SU-DHL-6 (cell line): ENCODE measurements around the gene HMCN2.

Experiments used
- H2AFZ ChIP-seq: fragments of 200-600 bp; sonication (generic); 2 replicates; pipeline ENCODE4 v1.6.1; 2014; ENCODE audit warnings: low read depth, mild to moderate bottlenecking, moderate library complexity, mixed read lengths, antibody characterized with exemption, low read length; ENCODE audit not compliant: severe bottlenecking
- H3F3A ChIP-seq: fragments of 200-600 bp; shearing (Covaris generic); 2 replicates; pipeline ENCODE4 v1.6.0; 2016; ENCODE audit warnings: antibody characterized with exemption, mild to moderate bottlenecking; ENCODE audit not compliant: insufficient read depth
- H3K27ac ChIP-seq: fragments of 200-600 bp; sonication (generic); 2 replicates; pipeline ENCODE4 v1.5.1; 2016; ENCODE audit warnings: low read depth, mild to moderate bottlenecking, low read length, moderate library complexity, mixed read lengths
- H3K27me3 ChIP-seq: fragments of 200-600 bp; sonication (generic), shearing (Covaris generic); 2 replicates; pipeline ENCODE4 v1.6.0; 2014; ENCODE audit warnings: mild to moderate bottlenecking, low read length
- H3K36me3 ChIP-seq: fragments of 200-600 bp; sonication (generic); 2 replicates; pipeline ENCODE4 v1.6.1; 2014; ENCODE audit warnings: mild to moderate bottlenecking, low read length, mixed read lengths
- H3K4me2 ChIP-seq: fragments of 300-600, 200-600 bp; shearing (Covaris generic), sonication (generic); 2 replicates; pipeline ENCODE4 v1.6.0; 2014; ENCODE audit warnings: low read length, low read depth, mild to moderate bottlenecking; ENCODE audit not compliant: poor library complexity, severe bottlenecking
- H3K4me3 ChIP-seq: fragments of 200-600 bp; sonication (generic); 2 replicates; pipeline ENCODE4 v1.5.1; 2014; ENCODE audit warnings: antibody characterized with exemption, low read length, mild to moderate bottlenecking, mixed read lengths; ENCODE audit not compliant: insufficient read depth, poor library complexity, severe bottlenecking
- H3K79me2 ChIP-seq: fragments of 200-600 bp; sonication (generic); 2 replicates; pipeline ENCODE4 v1.6.1; 2014; ENCODE audit warnings: mild to moderate bottlenecking, low read length, moderate library complexity; ENCODE audit not compliant: insufficient read depth
- H3K9ac ChIP-seq: fragments of 200-600 bp; sonication (generic); 2 replicates; pipeline ENCODE4 v1.7.0; 2014; ENCODE audit warnings: mild to moderate bottlenecking, low read length
- H3K9me2 ChIP-seq: fragments of 200-600 bp; sonication (generic); replicated peaks from 2 replicates; pipeline ENCODE4 v1.6.1; 2014; ENCODE audit warnings: low read length; ENCODE audit not compliant: insufficient read depth
- H3K9me3 ChIP-seq: fragments of 200-600 bp; sonication (generic); 2 replicates; pipeline ENCODE4 v1.6.1; 2014; ENCODE audit warnings: low read length, mixed read lengths; ENCODE audit not compliant: insufficient read depth
- H4K20me1 ChIP-seq: fragments of 200-600 bp; sonication (generic); 2 replicates; pipeline ENCODE4 v1.6.1; 2014; ENCODE audit warnings: low read depth, mild to moderate bottlenecking, antibody characterized with exemption, low read length, moderate library complexity, mixed read lengths
- EZH2phosphoT487 ChIP-seq: fragments of 200-600 bp; sonication (generic), shearing (Covaris generic); conservative IDR thresholded peaks from 2 replicates; pipeline ENCODE4 v1.6.1; 2018; ENCODE audit warnings: mild to moderate bottlenecking, antibody characterized with exemption, low read length, moderate library complexity, mixed read lengths
- TF ChIP-seq, protein P1 (sequence below): fragments of 200-600 bp; sonication (generic); IDR thresholded peaks from one replicate; pipeline ENCODE4 v1.5.1; 2017; ENCODE audit warnings: antibody characterized with exemption, mild to moderate bottlenecking, low read length, moderate library complexity; ENCODE audit not compliant: insufficient read depth, poor library complexity, severe bottlenecking

The HMCN2 gene

DNA sequence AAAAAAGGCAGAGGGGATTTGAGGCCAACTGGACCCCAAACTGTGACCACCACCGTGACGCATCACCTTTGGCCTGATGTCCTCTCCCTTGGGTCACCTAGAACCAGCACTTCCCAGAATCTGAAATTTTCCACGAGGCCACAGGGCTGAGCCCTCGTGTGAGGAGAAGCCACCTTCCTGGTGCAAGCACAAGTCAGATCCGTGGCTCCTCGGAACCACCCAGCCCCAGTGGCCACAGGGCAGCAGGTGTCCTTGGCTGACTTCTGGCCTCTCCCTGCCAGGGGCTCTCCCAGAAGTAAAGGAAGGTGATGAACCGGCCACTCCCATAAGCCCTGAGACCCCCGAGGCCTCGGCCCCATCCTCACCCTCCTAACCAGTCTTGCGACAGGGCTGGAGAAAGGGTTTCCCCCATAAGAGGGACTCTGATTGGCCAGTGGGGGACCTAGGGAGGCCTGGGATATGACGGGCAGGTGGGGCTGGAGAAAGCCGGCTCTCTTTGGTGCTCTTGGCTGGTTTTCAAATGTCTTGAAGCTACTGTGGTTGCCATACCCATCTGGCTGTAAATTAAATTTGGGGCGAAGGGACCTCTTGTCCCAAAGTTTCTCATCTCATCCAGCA, 20.9 kb upstream of the HMCN2 start:
- Histone ChIP-seq H3F3A (no peaks in the 10 kb centered on the region), H3K36me3 (no peaks in the 10 kb centered on the region), H3K4me2 (no peak overlapping the region), H3K79me2 (no peaks in the 10 kb centered on the region), H3K27me3 (no peaks in the 10 kb centered on the region), H3K9me2 (no peaks in the 10 kb centered on the region), H3K4me3 (no peak overlapping the region), H3K9ac (no peak overlapping the region), H2AFZ (no peak overlapping the region), H3K27ac (no peak overlapping the region), H4K20me1 (no peaks in the 10 kb centered on the region), H3K9me3 (no peaks in the 10 kb centered on the region)
- TF ChIP-seq EZH2phosphoT487, result no peak
- TF ChIP-seq, protein P1, sequence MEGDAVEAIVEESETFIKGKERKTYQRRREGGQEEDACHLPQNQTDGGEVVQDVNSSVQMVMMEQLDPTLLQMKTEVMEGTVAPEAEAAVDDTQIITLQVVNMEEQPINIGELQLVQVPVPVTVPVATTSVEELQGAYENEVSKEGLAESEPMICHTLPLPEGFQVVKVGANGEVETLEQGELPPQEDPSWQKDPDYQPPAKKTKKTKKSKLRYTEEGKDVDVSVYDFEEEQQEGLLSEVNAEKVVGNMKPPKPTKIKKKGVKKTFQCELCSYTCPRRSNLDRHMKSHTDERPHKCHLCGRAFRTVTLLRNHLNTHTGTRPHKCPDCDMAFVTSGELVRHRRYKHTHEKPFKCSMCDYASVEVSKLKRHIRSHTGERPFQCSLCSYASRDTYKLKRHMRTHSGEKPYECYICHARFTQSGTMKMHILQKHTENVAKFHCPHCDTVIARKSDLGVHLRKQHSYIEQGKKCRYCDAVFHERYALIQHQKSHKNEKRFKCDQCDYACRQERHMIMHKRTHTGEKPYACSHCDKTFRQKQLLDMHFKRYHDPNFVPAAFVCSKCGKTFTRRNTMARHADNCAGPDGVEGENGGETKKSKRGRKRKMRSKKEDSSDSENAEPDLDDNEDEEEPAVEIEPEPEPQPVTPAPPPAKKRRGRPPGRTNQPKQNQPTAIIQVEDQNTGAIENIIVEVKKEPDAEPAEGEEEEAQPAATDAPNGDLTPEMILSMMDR, result no peak

DNA sequence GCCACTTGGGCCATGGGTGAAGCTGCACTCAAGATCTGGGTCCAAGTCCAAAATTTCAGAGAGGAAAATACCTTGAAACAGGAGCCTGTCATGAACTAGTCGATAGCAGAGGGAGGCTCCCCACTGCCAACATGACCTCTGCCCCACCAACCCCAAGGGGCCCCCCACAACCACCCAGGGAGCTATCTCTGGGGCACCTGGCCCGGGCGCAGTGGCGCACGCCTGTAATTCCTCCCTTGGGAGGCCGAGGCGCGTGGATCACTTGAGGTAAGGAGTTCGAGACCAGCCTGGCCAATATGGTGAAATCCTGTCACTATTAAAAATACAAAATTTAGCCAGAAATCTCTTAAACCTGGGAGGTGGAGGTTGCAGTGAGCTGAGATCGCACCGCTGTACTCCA, 20.1 kb upstream of the HMCN2 start:
- H3K27me3 ChIP-seq, result no peaks in the 10 kb centered on the region
- no peaks in the 10 kb centered on the region for H3K36me3 ChIP-seq
- H3K27ac ChIP-seq, result no peak overlapping the region
- no peaks in the 10 kb centered on the region for H4K20me1 ChIP-seq
- H3K4me3 ChIP-seq, result no peak overlapping the region
- no peak overlapping the region for H3K9ac ChIP-seq
- no peaks in the 10 kb centered on the region for H3K9me3 ChIP-seq
- H3K4me2 ChIP-seq, result no peak overlapping the region
- TF ChIP-seq, protein P1, result no peak
- TF ChIP-seq EZH2phosphoT487, result no peak
- H3F3A ChIP-seq, result no peaks in the 10 kb centered on the region
- H3K9me2 ChIP-seq, result no peaks in the 10 kb centered on the region
- H3K79me2 ChIP-seq, result no peaks in the 10 kb centered on the region
- no peak overlapping the region for H2AFZ ChIP-seq

DNA sequence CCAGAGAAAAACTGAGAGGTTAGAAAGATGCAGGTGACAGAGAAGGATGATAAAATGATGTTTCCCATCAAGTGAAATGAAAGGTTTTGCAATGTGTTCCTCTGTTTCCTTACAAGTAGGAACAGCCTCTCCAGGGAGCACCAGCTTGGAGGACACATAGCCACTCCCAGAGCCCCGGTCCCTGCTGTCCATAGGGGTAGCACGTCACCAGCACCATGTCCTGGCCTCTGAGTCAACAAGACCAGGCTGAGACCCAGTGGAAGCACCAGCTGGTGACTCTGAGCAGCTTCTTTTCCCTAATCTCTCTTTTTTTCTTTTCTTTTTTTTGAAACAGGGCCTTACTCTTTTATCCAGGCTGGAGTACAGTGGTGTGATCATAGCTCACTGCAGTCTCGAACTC, 19.4 kb upstream of the HMCN2 start:
- Histone ChIP-seq H3K9ac (no peak overlapping the region), H3K4me2 (no peak overlapping the region), H3K27me3 (no peaks in the 10 kb centered on the region), H2AFZ (no peak overlapping the region), H4K20me1 (no peaks in the 10 kb centered on the region), H3K36me3 (no peaks in the 10 kb centered on the region), H3K9me3 (no peaks in the 10 kb centered on the region), H3K9me2 (no peaks in the 10 kb centered on the region), H3K4me3 (no peak overlapping the region), H3F3A (no peaks in the 10 kb centered on the region), H3K27ac (no peak overlapping the region), H3K79me2 (no peaks in the 10 kb centered on the region)
- TF ChIP-seq, protein P1, result no peak
- no peak for TF ChIP-seq EZH2phosphoT487
